Measurements from ENCODE around the gene TENT4A. TPM values are rescaled to one million over a fixed set of nuclear protein-coding genes. Genes with fewer than 3 reads are reported as not detected.
A peak's percentile ranks its signal among the peaks of the same experiment; 100 is the strongest.

Gene TENT4A
- total and polyA plus RNA-seq, 8 donors, result 3.5 to 37.4 (median 15.8) TPM

GRCh38 chr5:6712142-6712576 is 1.1 kb upstream of the TENT4A start:
- TF ChIP-seq EP300 (IDR thresholded peaks at IDR 0.05) (no peak), POLR2AphosphoS5 (IDR thresholded peaks at IDR 0.05) (no peak), POLR2A (IDR thresholded peaks at IDR 0.05) (no peak), CTCF (IDR thresholded peaks at IDR 0.05) (no peak)
- H3K4me3 ChIP-seq, result peak overlapping the region; percentile 56 to 94 (median 70)
- no peaks in the 10 kb centered on the region for H3K36me3 ChIP-seq
- H3K27me3 ChIP-seq, result no peaks in the 10 kb centered on the region
- WGBS, 5 donors, result 0 to 2% (median 0%) methylated on average over 22 to 36 of the region's 36 CpGs
- peak; percentile 50 to 76 for DNase-seq
- intact Hi-C loops (cut with DNase I; ENCODE audit: low total_unique reads), result no loop called here
- H3K4me1 ChIP-seq, result peaks cover 27 to 38% (median 34%) of the 10 kb centered on the region in 4 donors
- peak overlapping the region; percentile 89 to 99 (median 98) for H3K27ac ChIP-seq
- H3K9me3 ChIP-seq, result no peaks in the 10 kb centered on the region

GRCh38 chr5:6712577-6713273 is 507 bp upstream of the TENT4A start:
- H3K27ac ChIP-seq, result peak overlapping the region; percentile 89 to 99 (median 98)
- WGBS, 5 donors, result 0% methylated on average over 22 to 85 of the region's 85 CpGs
- no peaks in the 10 kb centered on the region for H3K9me3 ChIP-seq
- no peaks in the 10 kb centered on the region for H3K27me3 ChIP-seq
- intact Hi-C loops (cut with DNase I; ENCODE audit: low total_unique reads), result no loop called here
- H3K4me1 ChIP-seq, result peaks cover 33 to 44% (median 40%) of the 10 kb centered on the region in 4 donors
- H3K36me3 ChIP-seq, result no peaks in the 10 kb centered on the region
- H3K4me3 ChIP-seq, result peak overlapping the region; percentile 56 to 94 (median 70)
- DNase-seq, result peak; percentile 98 to 99
- TF ChIP-seq POLR2A (IDR thresholded peaks at IDR 0.05), result no peak
- no peak for TF ChIP-seq EP300 (IDR thresholded peaks at IDR 0.05)
- no peak for TF ChIP-seq CTCF (IDR thresholded peaks at IDR 0.05)
- TF ChIP-seq POLR2AphosphoS5 (IDR thresholded peaks at IDR 0.05), result peak; percentile 16 to 46 (median 38)

- Histone ChIP-seq H3K27ac (peak overlapping the region; percentile 55 to 99 (median 92)), H3K27me3 (no peaks in the 10 kb centered on the region), H3K9me3 (no peaks in the 10 kb centered on the region), H3K4me3 (peak overlapping the region; percentile 56 to 94 (median 66)), H3K36me3 (peaks cover 0 to 8% (median 0%) of the 10 kb centered on the region in 4 donors), H3K4me1 (peaks cover 44 to 56% (median 54%) of the 10 kb centered on the region in 4 donors)
- intact Hi-C loops (cut with DNase I; ENCODE audit: low total_unique reads), result loop anchor here (5.0 kb wide), 1 partner anchor 82 kb away; the partner anchor contains the start of genes NSUN2 and SRD5A1
- peak in 1 of 2 donors; percentile 60 for DNase-seq
- TF ChIP-seq POLR2A (IDR thresholded peaks at IDR 0.05) (no peak), POLR2AphosphoS5 (IDR thresholded peaks at IDR 0.05) (no peak), EP300 (IDR thresholded peaks at IDR 0.05) (no peak), CTCF (IDR thresholded peaks at IDR 0.05) (no peak)
- 0 to 2% (median 1%) methylated on average over 15 to 99 of the region's 99 CpGs for WGBS, 5 donors
Observed at GRCh38 chr5:6714226-6715041, 1.2 kb downstream of the TENT4A start.

- no peak for DNase-seq
- peak overlapping the region; percentile 56 to 94 (median 66) for H3K4me3 ChIP-seq
- no peaks in the 10 kb centered on the region for H3K27me3 ChIP-seq
- H3K9me3 ChIP-seq, result no peaks in the 10 kb centered on the region
- TF ChIP-seq EP300 (IDR thresholded peaks at IDR 0.05) (no peak), POLR2AphosphoS5 (IDR thresholded peaks at IDR 0.05) (no peak), CTCF (IDR thresholded peaks at IDR 0.05) (no peak), POLR2A (IDR thresholded peaks at IDR 0.05) (no peak)
- intact Hi-C loops (cut with DNase I; ENCODE audit: low total_unique reads), result loop anchor here (5.0 kb wide), 1 partner anchor 83 kb away; the partner anchor contains the start of genes NSUN2 and SRD5A1
- peak overlapping the region in 1 of 5 donors; percentile 96 for H3K27ac ChIP-seq
- 28 to 46% (median 39%) methylated on average over 6 of the region's 6 CpGs for WGBS, 5 donors
- H3K36me3 ChIP-seq, result peaks cover 0 to 8% (median 0%) of the 10 kb centered on the region in 4 donors
- peaks cover 51 to 65% (median 62%) of the 10 kb centered on the region in 4 donors for H3K4me1 ChIP-seq
Observed at GRCh38 chr5:6715271-6715670, 2.0 kb downstream of the TENT4A start.

Data from stomach (tissue), 9 donors.